Stromal cell of bone marrow (primary cell): ENCODE results near the gene CHAF1B.
"Not testable (repeated sequence)": the region's sequence is repeated elsewhere in the genome, so short reads cannot be mapped to it uniquely, and the experiment has no call there.

Source experiments
- DNase-seq: peaks from one replicate; pipeline ENCODE4 v3.0.0-alpha.2; 2012; ENCODE audit warnings: low read depth

Gene CHAF1B

DNA sequence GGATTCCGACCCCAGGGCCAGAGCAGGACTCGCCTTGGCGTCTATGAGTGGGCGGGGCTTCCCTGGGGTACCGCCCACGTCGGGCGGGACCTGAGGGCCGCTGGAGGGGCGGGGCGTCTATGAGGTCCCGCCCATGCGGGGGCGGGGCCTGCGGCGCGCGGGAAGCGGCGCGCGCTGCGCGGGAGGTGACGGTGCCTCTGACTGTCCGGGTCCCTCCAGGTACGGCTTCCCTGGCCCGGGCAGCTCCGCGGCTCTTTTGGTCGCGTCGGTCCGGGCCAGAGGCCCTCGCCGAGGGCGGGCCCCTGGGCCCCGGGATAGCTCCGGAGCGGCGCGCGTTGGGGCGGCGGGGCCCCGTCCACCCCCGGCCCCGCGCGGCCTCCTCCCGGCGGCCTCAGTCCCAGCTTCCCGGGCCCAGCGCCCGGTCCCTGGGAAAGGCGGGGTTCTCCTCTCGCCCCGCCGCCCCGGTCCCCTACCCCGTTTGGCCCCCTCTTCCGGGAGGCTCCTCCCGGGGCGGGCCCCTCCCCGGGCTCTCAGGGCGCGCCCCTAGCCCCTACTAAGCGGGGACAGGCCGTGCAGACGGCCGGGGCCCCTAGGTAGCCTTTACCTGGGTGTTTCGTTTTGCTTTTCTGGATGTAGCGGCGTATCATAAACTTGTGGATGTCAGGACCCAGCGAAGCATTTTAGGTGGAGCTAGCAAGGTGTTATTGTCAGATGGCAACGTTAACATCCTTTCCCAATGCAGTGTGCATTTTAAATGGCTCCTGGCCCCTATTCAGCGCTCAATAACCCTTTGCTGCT lies at the start of gene CHAF1B:
CHAF1B (plus strand) TSS at position 160 of the 798 bp plus-strand sequence. CDS start 745 bp downstream, outside the sequence.
- DNase-seq, result peak; percentile 28

DNA sequence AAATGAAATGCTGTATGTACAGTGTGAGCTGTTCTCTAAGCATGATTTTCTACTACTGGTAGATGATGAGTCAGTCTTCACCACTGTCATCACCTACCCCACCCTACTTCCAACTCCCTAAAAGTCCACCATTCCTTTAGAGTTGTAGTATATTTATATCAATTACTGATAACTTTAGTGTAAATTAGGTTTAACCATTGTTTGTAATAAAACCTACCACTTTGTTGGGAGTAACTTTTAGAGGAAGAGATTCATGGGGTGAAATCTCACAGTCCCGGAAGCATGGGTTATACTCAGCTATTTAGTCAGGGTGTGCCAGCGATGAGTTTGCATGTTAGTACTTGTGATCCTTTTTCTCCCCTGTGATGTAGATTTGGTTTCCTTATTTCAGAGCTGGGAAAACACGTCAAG lies 48.1 kb upstream of the CHAF1B start:
- peak; percentile 49 for DNase-seq

DNA sequence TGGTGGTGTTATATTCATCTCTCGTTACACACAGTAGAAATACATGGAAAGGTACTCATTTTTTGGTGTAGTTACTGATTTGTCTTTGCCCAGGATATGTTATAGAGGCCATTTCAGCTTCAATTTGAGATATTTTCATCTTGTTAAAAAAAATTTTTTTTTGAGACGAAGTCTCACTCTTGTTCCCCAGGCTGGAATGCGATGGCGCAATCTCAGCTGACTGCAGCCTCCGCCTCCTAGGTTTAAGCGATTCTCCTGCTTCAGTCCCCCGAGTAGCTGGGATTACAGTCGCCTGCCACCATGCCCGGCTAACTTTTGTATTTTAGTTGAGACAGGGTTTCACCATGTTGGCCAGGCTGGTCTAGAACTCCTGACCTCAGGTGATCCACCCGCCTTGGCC lies 46.2 kb upstream of the CHAF1B start:
- DNase-seq, result no peak

DNA sequence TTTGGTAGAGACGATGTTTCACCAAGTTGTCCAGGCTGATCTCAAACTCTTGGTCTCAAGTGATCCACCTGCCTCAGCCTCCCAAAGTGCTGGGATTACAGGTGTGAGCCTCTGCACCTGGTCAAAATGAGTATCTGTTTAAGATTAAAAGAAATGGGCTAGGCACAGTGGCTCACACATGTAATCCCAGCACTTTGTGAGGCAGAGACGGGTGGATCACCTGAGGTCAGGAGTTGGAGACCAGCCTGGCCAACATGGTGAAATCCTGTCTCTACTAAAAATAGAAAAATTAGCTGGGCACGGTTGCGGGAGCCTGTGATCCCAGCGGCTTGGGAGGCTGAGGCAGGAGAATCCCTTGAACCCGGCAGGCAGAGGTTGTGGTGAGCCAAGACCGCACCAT lies 42.6 kb upstream of the CHAF1B start:
- DNase-seq, result not testable (repeated sequence)

DNA sequence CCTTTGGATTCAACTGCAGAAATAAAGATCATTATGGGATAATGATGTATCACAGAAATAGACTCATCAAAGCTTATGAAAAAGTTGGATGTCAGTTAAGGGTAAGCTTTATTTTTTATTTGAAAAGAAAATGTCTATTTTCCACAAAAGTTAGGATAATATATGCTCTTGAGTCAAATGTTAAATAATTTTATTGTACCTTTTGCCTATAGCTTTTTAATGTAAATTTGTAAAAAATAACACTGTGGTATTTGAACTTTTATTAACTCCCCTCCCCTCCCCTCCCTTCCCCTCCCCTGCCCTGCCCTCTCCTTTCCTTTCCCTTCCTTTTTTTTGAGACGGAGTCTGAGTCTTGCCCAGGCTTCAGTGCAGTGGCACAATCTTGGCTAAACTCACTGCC lies 40.3 kb upstream of the CHAF1B start:
- DNase-seq, result no peak

DNA sequence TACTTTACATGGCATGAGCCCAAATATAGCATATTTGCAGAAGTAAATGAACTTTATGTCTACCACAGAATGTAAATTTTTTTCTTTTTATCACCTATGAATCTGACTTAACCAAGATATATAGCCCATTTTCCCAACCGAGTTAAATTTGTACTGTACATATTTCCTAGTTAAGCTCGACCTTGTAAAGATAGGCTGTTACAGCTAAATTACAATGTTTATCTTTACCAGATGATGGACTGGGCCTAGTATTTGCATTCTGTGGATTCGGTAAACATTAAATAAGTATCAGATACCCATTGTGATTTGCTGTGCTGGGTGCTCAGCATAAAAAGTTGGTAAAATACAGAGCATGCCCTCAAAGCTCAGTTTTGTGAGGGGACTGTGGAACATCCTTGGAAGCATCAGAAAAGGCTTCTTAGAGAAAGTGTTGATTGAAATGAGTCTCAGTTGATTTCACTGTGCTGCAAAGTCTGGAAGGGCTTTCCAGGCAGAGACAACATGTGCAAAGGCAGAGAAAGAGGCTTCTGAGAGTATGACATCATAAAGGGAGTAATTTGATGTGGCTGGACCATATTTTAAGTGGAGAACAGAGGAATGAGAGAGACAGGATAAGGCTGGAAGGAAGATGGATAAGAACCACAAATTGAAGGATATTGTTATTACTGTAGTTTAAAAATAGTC lies 37.8 kb upstream of the CHAF1B start:
- no peak for DNase-seq

DNA sequence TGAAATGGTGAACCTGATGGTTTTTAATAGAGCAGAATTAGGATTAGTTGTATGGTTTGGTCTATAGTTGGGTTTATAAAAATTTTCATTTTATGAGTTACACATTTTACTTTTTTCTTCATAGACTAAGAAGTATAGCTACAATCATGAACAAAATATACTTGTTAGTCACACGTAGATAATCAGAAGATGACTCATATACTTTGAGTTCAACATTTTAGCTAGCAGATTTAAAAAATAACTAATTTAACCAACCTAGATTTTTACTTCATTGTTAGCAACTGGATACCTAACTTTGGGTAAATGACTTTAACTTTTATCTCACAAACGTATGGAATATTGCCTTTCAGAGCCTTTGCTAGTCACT lies 37.2 kb upstream of the CHAF1B start:
- DNase-seq, result no peak

DNA sequence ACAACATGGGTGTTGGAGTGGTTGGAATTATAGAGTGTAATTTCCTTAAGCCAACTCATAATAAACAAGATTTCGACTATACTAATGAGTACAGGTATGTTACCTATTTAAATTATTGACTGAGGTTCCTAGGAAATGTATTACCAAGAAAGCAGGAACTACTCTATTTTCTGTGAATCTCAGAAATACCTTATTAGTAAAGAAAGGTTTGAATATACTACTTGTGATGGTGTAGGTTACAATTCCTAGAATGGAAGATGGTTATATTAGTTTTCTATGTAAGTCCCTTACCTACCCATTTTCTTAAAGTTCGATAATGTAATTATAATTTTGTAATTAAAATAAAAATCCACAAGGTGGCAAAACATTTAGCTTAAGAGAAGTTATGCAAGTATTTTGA lies 35.9 kb upstream of the CHAF1B start:
- DNase-seq, result no peak

DNA sequence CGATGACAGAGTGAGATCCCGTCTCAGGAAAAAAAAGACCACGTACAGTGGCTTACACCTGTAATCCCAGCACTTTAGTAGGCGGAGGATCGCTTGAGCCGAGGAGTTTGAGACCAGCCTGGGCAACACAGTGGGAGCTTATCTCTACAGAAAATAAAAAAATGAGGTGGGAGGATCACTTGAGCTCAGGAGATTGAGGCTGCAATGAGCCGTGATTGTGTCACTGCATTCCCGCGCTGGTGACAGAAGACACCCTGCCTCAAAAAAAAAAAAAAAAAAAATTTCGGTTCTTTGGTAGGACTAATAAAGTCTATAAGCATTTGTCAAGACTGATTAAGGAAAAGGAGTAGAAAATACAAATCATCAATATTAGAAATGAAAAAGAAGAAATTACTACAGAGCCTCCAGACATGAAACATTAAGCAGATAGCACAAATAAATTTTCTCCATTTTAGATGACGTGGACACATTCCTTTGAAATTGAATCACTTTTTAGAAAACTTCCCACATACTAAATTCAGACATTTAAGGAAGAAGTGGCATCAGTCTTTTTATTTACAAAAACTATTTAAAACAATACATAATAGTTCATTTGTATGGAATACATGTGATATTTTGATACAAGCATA lies 34.8 kb upstream of the CHAF1B start:
- no peak for DNase-seq

DNA sequence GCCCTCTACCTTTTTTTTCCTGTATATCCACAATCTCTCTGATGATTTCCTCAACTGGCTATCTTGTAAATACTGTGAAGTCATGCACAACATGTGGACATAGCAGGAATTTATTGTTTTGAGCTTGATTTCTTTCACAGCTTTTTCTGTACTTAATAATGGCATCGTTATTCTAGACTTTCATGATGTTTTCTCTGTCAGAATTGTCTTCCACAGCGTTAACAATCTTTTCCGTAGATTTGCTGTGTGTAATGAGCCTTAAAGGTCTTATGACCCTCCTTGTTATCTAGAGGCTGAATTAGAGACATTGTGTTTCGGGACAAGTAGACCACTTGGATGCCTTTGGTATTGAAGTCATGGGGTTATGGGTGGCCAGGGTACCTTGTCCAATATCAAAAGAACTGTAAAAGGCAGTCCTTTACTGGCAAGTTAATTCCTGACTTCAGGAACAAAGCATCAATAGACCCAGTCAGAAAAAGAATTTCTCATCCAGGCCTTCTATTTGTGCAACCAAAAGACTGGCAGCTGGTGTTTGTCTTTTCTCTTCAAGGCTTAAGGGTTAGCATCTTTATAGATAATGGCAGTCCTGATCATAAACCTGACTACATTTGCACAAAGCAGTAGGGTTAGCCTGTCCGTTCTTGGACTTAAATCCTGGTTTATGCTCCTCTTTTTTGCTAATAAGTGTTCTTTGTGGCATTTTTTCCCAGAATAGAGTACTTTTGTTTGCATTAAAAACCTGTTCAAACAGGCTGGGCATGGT lies 30.1 kb upstream of the CHAF1B start:
- no peak for DNase-seq

DNA sequence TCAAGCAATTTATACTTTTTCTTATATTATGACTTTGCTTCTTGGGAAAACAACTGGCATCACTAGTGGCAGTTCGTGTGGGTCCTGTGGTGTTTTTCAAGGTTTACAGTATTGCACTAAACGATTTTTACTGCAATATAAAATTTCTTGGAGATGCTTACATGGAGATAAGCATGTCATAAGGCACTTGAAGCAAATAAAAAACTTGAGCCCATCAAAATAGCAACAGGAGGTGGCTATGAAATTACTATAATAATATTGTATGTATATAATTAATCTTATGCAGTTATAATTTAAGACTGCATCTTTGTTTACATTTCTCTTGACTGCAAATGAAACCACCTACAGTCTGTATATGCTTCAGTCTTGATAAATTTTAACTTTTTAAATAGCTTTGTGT lies 29.3 kb upstream of the CHAF1B start:
- no peak for DNase-seq

DNA sequence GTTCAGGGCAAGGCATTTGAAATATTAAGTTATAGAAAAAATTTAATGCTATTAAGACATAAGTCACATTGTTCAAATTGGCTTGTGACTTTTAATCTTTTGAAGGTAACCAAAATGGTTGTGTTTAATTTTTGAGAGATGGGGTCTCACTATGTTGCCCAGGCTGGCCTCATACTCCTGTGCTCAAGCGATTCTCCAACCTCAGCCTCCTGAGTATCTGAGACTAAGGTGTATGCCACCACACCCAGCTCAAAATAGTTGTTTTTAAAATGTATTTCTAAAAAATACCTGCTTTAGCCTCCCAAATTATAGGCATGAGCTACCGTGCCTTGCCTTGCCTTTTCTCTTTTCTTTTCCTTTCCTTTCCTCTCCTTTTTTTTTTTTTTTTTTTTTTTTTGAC lies 26.0 kb upstream of the CHAF1B start:
- no peak for DNase-seq

DNA sequence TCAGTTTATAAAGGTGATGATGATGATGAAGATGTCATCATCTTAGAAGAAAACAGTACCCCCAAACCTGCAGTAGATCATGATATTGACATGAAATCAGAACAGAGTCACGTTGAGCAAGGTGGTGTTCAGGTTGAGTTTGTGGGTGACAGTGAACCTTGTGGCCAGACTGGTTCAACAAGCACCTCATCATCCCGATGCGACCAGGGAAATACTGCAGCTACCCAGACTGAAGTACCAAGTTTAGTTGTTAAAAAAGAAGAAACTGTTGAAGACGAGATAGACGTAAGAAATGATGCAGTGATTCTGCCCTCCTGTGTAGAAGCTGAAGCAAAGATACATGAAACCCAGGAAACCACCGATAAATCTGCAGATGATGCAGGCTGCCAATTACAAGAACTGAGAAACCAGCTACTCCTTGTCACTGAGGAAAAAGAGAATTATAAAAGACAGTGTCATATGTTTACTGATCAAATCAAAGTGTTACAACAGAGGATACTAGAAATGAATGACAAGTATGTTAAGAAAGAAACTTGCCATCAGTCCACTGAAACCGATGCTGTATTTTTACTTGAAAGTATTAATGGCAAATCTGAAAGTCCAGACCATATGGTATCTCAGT lies 16.0 kb upstream of the CHAF1B start:
- DNase-seq, result no peak

DNA sequence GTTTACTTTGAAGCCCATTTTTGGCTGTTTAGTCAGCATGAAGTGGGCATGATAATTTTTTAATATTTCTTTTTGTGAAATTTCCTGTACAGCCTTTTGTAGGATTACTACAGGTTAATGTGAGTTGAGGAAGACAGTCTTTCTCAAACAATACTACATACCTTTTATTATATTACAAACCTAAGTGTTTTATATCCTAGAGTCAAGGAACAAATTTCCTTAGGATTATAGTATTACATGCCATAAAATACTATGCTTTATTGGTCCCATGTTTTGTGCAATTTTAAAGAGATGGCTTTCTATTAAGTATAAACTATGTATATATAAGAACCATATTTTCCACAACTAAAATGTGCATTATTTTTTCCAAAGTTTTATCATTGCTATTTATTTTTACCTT lies 9.2 kb upstream of the CHAF1B start:
- no peak for DNase-seq

DNA sequence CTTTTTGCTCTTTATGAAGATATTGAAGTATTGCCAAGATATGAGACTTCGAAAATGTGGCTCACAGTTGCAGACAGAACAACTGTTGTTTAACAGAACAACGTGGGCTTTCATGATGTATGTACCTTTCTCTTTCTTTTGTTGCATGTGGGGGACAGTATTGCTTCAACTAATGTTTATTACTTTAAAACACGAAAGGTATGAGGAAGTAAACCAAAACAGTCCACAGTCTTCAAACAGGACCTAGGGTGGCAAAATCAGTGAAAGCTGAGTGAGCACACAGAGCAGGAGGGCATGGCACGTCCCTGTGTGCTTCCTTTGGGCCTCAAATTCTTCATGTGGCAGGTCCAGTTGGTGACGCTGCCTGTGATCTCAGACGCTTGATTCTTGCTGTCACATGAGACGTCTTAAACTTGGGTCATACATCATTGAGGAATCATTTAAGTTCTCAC lies 7.8 kb upstream of the CHAF1B start:
- no peak for DNase-seq

DNA sequence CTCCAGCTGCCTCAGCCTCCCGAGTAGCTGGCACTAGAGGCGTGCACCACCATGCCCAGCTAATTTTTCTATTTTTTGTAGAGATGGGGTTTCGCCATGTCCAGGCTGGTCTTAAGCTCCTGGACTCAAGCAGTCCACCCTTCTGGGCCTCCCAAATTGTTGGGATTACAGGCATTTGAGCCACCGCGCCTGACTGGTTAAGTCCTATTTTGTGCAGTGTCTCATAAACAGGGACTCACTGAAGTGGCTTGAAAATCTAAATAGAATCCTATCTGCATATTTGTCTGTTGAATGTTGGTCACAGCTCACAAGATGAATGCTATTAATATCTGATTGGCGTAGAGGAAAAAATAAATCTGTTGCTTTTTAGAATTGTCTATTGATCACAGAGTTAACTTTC lies 5.9 kb upstream of the CHAF1B start:
- no peak for DNase-seq

DNA sequence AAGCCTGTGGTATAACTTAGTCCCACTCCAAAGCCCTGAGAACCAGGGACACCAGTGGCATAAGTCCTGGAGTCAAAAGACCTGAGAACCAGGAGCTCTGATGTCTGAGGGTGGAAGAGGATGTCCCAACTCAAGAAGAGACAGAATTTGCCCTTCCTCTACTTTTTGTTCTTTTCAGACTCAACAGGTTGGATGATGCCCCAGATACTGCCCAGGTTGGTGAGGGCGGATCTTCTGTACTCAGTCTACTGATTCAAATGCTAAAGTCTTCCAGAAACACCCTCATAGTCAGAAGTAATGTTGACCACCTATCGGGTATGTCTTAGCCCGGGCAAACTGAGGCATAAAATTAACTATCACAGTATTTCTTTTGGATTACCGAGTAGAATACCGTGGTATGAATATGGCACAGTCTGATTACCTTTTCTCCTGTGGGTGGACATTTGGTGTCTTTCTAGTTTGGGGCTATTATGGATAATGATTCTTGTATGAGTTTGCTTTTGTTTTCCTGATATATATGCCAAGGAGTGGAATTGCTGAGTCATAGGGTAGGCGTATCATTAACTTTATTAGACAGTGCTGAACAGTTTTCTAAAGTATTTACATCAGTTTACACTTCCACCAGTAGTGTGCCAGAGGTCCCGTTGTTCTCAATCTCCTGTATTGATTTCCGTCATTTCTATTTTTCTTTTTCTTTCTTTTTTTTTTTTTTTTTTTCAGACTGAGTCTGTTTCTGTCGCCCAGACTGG lies 3.2 kb upstream of the CHAF1B start:
- no peak for DNase-seq

DNA sequence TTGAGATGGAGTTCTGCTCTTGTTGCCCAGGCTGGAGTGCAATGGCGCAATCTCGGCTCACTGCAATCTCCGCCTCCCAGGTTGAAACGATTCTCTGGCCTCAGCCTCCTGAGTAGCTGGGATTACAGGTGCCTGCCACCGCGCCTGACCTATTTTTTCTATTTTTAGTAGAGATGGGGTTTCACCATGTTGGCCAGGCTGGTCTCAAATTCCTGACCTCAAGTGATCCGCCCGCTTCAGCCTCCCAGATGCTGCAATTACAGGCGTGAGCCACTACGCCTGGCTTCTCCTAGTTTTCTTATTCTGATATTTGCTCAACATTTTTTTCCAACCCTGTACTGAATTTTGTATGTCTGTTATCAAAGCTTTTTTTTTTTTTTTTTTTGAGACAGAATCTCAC lies 2.5 kb upstream of the CHAF1B start:
- not testable (repeated sequence) for DNase-seq

DNA sequence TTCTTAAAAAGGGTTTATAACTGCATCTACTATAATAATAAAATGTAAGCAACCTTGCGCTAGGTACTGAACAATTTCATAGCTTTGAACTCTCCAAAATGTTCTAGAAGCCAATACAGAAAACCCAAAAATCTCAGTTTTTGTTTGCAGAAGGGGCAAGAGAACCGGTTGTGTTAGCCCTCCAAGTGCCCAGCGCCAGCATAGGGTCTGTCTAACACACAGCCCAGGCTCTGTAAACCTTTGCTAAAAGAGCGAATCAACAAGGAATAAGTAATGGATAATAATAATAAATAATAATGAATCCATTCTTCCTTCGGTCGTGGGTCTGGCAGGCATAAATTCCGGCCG lies 333 bp upstream of the CHAF1B start:
- no peak for DNase-seq

DNA sequence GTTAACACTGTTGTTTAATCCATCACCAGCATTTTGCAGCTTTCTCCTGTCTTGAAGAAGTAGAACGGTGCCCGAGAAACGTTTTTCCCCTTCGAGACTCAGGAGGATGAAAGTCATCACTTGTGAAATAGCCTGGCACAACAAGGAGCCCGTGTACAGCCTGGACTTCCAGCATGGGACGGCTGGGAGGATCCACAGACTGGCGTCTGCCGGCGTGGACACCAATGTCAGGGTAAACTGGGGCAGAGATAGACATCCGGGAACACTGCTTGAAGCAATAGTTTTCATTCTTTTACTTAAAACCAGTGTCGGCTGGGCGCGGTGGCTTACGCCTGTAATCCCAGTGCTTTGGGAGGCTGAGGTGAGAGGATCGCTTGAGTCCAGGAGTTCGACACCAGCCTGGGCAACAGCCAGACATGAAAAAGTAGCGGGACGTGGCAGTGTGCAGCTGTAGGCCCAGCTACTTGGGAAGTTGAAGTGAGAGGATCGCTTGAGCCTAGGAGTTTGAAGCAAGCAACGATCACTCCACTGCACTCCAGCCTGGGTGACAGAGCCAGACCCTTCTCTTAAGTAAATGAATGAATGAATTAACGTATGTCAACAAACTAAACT lies 945 bp downstream of the CHAF1B start:
- DNase-seq, result no peak

DNA sequence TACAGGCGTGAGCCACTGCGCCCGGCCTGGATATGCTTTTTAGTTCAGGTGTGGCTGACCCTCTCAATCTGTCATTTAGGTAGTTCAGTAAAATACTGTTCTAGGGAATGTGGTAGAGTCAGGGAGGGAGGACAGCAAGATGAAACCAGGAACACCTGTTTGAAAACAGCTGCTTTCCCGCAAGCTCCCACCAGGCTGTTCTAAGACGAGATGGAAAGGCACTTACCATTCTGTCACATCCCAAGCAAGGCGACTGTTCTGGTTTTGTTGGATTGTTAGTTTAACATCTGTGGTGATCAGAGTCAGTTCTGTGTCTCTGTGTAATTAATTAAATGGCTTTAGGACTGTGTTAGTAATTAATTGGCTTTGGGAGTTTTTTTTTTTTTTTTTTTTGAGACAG lies 2.9 kb downstream of the CHAF1B start:
- DNase-seq, result no peak
